DOHH2 (cell line): Measurements from ENCODE around the gene S100P.

Experiments
- H3F3A ChIP-seq: fragments of 200-600 bp; sonication (generic), shearing (Covaris generic); 2 replicates; pipeline ENCODE4 v1.6.0; 2016; ENCODE audit warnings: antibody characterized with exemption, mild to moderate bottlenecking; ENCODE audit not compliant: control insufficient read depth, insufficient read depth
- H3K27ac ChIP-seq: fragments of 200-600 bp; sonication (generic); 2 replicates; pipeline ENCODE4 v1.5.1; 2014; ENCODE audit warnings: low read depth, mild to moderate bottlenecking, low read length, moderate library complexity
- H3K27me3 ChIP-seq: fragments of 200-600 bp; sonication (generic); 2 replicates; pipeline ENCODE4 v1.6.1; 2014; ENCODE audit warnings: mild to moderate bottlenecking, low read length, mixed read lengths; ENCODE audit not compliant: control insufficient read depth
- H3K36me3 ChIP-seq: fragments of 200-600 bp; sonication (generic); 2 replicates; pipeline ENCODE4 v1.6.1; 2014; ENCODE audit warnings: mild to moderate bottlenecking, low read length, moderate library complexity, mixed read lengths; ENCODE audit not compliant: control insufficient read depth
- H3K4me1 ChIP-seq: fragments of 200-600 bp; sonication (generic); 2 replicates; pipeline ENCODE4 v1.6.1; 2014; ENCODE audit warnings: mild to moderate bottlenecking, low read length, mixed read lengths; ENCODE audit not compliant: control insufficient read depth
- H3K4me2 ChIP-seq: fragments of 200-600 bp; sonication (generic); 2 replicates; pipeline ENCODE4 v1.6.0; 2014; ENCODE audit warnings: mild to moderate bottlenecking, low read length, moderate library complexity
- H3K4me3 ChIP-seq: fragments of 200-600 bp; sonication (generic); 2 replicates; pipeline ENCODE4 v1.5.1; 2014; ENCODE audit warnings: mild to moderate bottlenecking, low read length, mixed read lengths
- H3K79me2 ChIP-seq: fragments of 200-600 bp; sonication (generic); 2 replicates; pipeline ENCODE4 v1.6.1; 2014; ENCODE audit warnings: mild to moderate bottlenecking, low read length, mixed read lengths; ENCODE audit not compliant: control insufficient read depth
- H3K9me2 ChIP-seq: fragments of 200-600 bp; sonication (generic); replicated peaks from 2 replicates; pipeline ENCODE4 v1.6.1; 2014; ENCODE audit warnings: mild to moderate bottlenecking, low read length, mixed read lengths; ENCODE audit not compliant: control insufficient read depth
- H3K9me3 ChIP-seq: fragments of 200-600 bp; sonication (generic); 2 replicates; pipeline ENCODE4 v1.6.1; 2014; ENCODE audit warnings: antibody characterized with exemption, low read length, mixed read lengths; ENCODE audit not compliant: control insufficient read depth, insufficient read depth
- H4K20me1 ChIP-seq: fragments of 200-600 bp; sonication (generic); 2 replicates; pipeline ENCODE4 v1.6.0; 2014; ENCODE audit warnings: low read depth, mild to moderate bottlenecking, antibody characterized with exemption, low read length, moderate library complexity; ENCODE audit not compliant: control insufficient read depth, insufficient read depth
- EZH2phosphoT487 ChIP-seq: fragments of 200-600 bp; sonication (generic); IDR thresholded peaks from 2 replicates; pipeline ENCODE4 v1.6.1; 2017; ENCODE audit warnings: borderline replicate concordance, mild to moderate bottlenecking, antibody characterized with exemption, low read length, moderate library complexity, mixed read lengths
- TF ChIP-seq, protein P1 (sequence below): fragments of 200-600 bp; sonication (generic); IDR thresholded peaks from one replicate; pipeline ENCODE4 v1.5.1; 2014; ENCODE audit warnings: antibody characterized with exemption, mild to moderate bottlenecking, low read depth, low read length; ENCODE audit not compliant: poor library complexity, severe bottlenecking

S100P gene

DNA sequence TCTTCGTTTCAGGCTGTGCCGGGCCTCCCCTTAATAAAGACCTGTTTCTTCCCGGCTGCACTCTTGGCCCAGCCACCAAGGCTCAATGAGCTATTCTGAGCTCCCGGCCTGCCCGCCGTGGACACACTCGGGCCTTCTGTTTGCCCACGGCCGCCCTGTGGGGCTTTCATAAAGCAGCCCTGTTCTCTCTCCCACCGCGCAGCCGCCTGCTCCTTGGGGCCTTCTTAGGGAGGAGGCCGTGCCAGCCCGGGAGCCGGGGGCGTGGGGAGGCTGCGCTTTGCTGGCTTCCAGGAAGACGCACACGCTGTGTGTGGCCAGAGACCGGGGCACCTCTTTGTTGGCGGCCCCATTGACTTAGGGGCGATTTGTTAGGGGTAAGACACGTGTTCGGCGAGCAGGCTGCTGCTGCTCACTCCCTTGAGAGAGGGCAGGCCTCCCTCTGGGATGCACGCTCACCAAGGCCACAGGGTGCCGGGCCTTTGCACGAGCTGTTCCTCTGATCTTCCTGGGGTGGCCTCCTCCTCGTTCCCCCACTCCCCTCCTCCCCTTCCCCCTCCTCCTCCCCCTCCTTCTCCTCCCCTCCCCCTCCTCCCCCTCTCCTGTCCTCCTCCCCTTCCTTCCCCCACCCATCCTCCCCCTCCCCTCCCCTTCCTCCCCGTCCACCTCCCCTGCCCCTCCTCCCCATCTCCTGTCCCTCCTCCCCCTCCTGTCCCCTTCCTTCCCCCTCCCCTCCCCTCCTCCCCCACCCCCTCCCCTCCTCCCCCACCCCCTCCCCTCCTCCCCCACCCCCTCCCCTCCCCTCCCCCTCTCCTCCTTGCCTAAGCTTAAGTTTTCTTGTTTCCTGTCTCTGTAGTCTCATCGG, 33.6 kb downstream of the S100P start:
- Histone ChIP-seq H3K4me2 (no peak overlapping the region), H3K4me1 (no peaks in the 10 kb centered on the region), H3F3A (no peaks in the 10 kb centered on the region), H3K79me2 (no peaks in the 10 kb centered on the region), H3K27me3 (no peaks in the 10 kb centered on the region), H3K9me3 (peaks cover 7% of the 10 kb centered on the region; the same call in 1 of the 2 replicates), H4K20me1 (no peaks in the 10 kb centered on the region), H3K36me3 (no peaks in the 10 kb centered on the region), H3K4me3 (no peak overlapping the region), H3K27ac (no peak overlapping the region), H3K9me2 (no peaks in the 10 kb centered on the region)
- no peak for TF ChIP-seq EZH2phosphoT487

GRCh38 chr4:6727943-6728250, 34.2 kb downstream of the S100P start:
- no peaks in the 10 kb centered on the region for H4K20me1 ChIP-seq
- H3F3A ChIP-seq, result no peaks in the 10 kb centered on the region
- H3K9me3 ChIP-seq, result peaks cover 7% of the 10 kb centered on the region; the same call in 1 of the 2 replicates
- H3K4me3 ChIP-seq, result no peak overlapping the region
- H3K4me2 ChIP-seq, result no peak overlapping the region
- no peaks in the 10 kb centered on the region for H3K79me2 ChIP-seq
- no peaks in the 10 kb centered on the region for H3K9me2 ChIP-seq
- no peaks in the 10 kb centered on the region for H3K27me3 ChIP-seq
- H3K27ac ChIP-seq, result no peak overlapping the region
- TF ChIP-seq, protein P1, sequence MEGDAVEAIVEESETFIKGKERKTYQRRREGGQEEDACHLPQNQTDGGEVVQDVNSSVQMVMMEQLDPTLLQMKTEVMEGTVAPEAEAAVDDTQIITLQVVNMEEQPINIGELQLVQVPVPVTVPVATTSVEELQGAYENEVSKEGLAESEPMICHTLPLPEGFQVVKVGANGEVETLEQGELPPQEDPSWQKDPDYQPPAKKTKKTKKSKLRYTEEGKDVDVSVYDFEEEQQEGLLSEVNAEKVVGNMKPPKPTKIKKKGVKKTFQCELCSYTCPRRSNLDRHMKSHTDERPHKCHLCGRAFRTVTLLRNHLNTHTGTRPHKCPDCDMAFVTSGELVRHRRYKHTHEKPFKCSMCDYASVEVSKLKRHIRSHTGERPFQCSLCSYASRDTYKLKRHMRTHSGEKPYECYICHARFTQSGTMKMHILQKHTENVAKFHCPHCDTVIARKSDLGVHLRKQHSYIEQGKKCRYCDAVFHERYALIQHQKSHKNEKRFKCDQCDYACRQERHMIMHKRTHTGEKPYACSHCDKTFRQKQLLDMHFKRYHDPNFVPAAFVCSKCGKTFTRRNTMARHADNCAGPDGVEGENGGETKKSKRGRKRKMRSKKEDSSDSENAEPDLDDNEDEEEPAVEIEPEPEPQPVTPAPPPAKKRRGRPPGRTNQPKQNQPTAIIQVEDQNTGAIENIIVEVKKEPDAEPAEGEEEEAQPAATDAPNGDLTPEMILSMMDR, result no peak
- TF ChIP-seq EZH2phosphoT487, result no peak
- no peaks in the 10 kb centered on the region for H3K4me1 ChIP-seq
- no peaks in the 10 kb centered on the region for H3K36me3 ChIP-seq

- Histone ChIP-seq H3K79me2 (no peaks in the 10 kb centered on the region), H3F3A (no peaks in the 10 kb centered on the region), H3K4me3 (no peak overlapping the region), H3K4me1 (no peaks in the 10 kb centered on the region), H3K9me2 (no peaks in the 10 kb centered on the region), H4K20me1 (no peaks in the 10 kb centered on the region), H3K27me3 (no peaks in the 10 kb centered on the region), H3K4me2 (no peak overlapping the region), H3K9me3 (peaks cover 7% of the 10 kb centered on the region; the same call in 1 of the 2 replicates), H3K27ac (no peak overlapping the region), H3K36me3 (no peaks in the 10 kb centered on the region)
- no peak for TF ChIP-seq EZH2phosphoT487
- TF ChIP-seq, protein P1, result no peak
Measured at GRCh38 chr4:6728320-6729029, 34.8 kb downstream of the S100P start.
